Stimulated activated CD4-positive, alpha-beta T cell treated with anti-CD3 and anti-CD28 coated beads, Interleukin-1b, Interleukin-23, amount 100 ng/mL, for 24 hours (primary cell): ENCODE measurements around the gene SERPINE2.
"Not testable (repeated sequence)": the region's sequence is repeated elsewhere in the genome, so short reads cannot be mapped to it uniquely, and the experiment has no call there.

Source experiments
- DNase-seq, 4 experiments: peaks; one replicate each; pipeline ENCODE4 v3.0.0-alpha.2; 2020; ENCODE audit warnings: low read depth in 4 of 4, low spot score in 1 of 4

Gene SERPINE2

DNA sequence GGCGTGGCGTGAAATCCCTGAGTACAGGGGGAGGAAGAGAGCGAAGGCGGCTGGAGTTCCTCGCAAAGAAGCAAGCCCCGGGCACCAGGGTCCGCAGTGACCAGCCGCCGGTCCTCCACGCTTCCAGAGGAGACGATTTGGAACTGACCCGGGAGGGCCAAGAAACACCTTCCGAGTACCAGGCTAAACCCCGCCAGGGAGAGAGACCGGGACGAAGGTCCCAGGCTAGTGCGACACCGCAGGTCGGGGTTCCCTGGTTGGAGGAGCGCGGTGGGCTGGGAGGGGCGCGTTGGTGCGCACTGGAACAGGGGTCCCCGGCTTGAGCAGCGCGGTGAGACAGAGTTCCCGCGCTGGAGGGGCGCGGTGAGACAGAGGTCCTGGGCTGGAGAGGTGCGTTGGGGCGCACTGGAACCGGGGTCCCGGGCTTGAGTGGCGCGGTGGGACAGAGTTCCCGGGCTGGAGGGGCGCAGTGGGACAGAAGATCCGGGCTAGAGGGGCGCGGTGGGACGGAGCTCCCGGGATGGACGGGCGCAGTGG lies 94.9 kb downstream of the SERPINE2 start:
- no peak for DNase-seq

DNA sequence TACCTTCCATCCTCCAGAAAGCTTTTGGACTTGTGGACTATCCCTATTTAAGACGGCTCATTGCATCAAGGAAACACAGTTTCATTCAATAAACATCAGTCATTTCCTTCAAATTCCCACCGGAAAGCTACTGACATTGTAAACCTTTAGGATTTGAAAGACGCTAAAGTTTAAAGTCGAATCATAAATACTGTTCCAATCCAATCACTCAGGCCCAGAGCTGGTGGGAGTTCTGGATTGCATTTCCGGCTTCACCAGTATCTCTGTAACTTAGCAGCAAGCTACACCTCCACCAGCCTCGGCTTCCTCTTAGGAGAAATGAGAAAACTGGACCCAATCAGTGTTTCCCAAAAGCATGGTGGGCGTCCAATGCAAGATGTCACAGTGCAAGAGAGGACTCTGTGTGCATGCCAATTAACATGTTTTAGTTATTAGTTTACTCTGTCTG lies 95.5 kb downstream of the SERPINE2 start:
- DNase-seq, result no peak

DNA sequence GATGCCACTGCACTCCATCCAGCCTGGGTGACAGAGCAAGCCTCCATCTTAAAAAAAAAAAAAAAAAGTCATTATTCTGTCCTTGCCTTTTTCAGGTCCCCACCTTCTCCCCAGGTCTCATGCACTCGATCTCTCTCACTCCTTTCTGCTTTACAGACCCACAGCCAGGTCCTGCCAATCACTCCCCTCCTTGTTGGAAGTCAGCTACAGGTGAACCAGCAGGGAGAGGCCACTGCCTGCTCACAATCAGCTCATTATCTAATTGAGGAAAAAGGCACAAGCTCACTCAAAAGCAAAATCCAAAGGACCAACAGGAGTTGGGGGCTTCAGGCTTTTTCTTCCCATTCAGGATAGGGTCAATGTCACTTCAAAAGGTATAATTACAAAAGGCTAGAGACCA lies 96.0 kb downstream of the SERPINE2 start:
- DNase-seq, result no peak

DNA sequence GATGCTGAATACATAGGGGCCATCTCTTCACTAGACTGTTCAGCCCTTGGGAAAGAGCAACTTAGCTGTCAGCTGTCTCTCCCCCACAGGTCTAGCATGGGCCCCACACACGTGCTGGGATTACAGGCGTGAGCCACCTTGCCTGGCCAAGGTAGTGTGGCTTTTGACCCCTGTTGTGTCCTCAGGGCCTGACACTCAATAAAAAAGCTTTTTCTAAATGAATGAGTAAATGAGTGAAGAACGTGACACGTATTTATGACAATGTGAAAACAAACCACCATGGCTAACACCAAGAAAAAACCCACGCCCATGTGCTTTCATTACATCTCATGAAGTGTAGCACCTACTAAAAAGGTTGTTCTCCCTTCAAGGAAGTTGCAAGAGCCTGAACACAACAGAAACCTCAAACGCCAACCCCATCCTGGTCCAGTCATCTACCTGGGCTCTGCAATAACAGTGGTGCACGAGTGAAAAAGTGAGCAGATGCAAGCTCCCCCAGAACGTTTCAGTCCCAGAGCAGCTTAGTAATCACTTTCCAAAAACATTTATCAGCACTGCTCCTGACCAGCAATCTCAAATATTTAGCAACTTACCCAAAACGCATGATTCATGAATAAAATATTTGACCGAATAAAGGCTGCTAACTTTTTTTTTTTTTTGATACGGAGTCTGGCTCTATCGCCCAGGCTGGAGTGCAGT lies 97.4 kb downstream of the SERPINE2 start:
- DNase-seq, result peak; percentile 37 to 66 (median 53)

DNA sequence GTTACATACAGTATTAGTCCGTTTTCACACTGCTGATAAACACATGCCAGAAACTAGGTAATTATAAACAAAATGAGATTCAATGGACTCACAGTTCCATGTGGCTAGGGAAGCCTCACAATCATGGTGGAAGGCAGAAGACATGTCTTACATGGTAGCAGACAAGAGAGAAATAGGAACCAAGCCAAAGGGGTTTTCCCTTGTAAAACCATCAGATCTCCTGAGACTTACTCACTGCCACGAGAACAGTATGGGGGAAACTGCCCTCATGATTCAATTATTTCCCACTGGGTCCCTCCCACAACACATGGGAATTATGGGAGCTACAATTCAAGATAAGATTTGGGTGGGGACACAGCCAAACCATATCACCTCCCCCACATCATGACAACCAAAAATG lies 99.6 kb downstream of the SERPINE2 start:
- DNase-seq, result not testable (repeated sequence)

DNA sequence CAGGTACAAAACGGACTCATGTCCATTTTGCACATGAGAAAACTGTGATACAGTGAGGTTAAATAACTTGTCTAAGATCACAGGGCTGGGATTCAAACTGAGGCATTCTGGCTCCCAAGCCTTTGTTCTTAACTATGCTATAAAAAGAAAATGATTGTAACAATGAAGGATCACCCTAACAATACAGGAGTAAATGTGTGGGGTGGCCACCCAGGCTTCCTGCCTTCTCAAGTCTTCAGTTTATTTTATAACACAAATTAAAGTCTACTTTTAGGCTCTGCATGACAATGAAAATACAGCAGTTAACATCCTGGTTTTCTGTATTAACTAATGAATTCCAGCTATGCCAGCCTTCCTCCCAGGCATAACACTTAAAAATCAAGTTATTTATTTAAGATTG lies 101.6 kb downstream of the SERPINE2 start:
- no peak for DNase-seq

DNA sequence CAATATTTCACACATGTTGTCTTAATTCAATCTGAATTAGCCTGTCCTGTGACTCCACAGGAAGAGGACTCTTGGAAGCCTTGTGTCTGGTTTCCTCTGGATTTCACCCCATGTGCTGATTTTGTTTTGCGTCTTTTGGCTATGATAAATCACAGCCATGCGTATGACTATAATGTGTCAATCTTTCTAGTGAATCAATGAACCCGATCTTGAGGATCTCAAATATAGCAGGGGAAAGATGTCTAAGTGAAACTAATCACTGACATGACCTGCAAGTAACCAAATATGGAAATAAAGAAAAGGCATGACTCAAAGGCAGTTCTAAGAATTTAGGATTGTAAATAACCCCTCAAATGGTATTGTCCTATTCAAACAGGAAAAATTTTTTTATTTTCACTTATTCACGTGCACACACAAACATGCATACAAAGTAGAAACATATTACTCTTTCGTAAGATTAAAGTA lies 102.2 kb downstream of the SERPINE2 start:
- DNase-seq, result no peak

DNA sequence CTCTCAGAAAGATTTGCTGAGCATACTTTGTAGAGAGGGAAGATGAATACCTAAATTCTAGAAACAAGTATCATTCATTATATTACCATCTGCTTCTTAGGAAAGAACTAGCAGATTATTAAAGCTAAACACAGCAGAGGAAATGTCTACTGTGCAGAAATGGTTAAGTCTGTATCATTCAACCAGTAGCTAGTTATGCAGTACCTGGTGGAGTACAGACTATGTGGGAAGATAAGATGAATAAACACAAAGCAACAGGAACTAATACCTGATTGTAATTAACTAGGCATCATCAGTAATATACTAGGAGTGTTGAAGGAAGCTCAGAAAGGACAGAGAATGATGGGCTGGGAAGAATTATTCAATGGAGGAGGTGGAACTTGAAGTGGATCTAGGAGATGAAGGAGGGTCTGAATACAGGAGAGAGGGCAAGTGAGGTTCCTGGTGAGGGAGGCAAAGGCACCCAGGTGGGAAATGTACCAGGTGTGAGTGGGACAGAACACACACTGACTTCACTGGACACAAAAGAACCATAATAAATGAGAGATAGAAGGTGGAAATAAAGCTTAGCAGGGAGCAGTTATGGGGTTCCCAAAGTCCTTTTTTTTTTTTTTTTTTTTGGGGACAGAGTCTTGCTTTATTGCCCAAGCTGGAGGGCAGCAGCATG lies 103.5 kb downstream of the SERPINE2 start:
- no peak for DNase-seq

DNA sequence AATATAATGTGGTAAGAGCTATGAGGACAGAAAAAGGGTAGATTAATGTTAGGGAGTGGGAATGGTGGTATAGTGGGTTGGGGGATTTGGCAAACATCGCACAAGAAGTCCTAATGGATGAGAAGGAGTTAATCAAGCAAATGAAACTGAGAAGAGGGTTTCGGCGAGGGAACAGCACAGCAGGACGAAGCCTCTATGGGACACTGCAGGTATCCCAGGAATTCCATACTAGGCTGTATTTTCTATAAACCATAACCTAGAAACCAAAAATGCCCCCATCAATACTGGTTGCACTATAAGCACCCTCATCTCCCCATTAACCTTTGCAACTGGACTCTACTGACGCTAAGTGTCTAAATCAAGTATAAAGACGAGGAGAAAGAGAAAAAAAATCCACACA lies 104.2 kb downstream of the SERPINE2 start:
- no peak for DNase-seq

DNA sequence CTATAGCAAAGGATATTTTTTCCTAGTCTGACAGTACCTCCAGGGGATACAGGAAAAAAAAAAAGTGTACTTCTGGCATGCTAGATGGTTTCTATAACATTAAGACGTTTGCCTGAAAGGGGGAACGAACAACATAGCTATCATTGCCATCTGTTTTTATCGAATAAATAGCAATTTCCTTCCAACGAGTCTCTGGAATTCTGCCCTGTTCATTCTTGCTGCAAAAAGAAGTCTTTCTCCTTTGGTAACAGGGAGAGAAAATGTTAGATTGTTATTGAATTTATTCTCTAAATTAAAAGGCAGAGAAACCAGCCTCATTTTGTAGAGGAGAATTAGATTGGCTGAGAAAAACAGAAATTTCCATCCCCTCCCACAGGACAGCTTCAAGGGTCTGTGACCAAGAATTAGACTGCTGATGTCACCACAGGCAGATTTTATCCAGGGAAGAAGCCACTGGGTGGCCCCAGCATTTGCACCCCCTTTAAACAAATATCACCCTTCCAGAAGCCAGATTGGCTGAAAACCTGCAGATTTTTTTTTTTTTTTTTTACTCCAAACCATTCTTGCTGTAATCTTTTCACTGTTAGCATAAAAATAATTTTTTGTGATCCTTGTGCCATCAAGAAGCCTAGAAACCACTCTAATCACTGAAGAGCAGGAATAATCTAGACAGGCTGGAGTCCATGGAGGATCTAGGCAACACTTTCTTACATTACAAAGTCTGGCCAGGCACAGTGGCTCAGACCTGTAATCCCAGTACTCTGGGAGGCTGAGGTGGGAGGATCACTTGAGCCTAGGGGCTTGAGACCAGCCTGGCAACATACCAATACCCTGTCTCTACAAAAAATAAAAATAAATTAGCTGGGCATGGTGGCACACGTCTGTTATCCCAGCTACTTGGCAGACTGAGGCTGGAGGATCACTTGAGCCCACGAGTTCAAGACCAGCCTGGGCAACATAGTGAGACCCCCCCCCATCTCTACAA lies 106.0 kb downstream of the SERPINE2 start:
- DNase-seq, result no peak

DNA sequence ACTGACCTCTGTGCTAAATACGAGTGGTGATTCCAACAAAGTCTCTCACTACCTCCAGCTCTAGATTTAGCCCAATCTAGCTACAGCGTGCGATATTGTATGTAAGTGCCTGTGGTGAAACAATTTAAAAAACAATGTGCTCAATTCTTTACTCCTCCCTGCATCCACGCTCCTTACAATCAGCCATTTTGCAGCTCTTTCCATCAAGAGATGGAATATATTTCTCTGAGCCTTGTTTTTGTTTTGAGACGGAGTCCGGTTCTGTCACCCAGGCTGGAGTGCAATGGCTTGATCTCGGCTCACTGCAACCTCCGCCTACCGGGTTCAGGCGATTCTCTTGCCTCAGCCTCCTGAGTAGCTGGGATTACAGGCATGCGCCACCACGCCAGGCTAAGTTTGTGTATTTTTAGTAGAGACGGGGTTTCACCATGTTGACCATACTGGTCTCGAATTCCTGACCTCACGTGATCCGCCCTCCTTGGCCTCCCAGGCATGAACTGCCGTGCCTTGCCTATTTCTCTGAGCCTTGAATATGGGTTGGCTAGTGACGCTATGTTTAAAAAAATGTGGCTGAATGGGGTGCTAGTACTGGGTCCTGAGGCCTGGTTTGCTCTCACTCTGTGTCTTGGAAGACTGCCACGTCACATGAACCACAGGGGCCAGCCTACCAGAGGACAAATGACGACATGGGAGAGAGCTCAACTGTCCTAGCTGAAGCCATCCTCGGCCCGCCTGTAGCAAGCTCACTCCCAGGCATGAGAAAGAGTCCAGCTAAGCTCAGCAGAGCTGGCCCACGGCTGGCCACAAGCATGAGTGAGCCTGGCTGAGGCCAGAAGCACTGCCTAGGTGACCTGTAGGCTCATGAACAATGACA lies 108.7 kb downstream of the SERPINE2 start:
- no peak for DNase-seq

DNA sequence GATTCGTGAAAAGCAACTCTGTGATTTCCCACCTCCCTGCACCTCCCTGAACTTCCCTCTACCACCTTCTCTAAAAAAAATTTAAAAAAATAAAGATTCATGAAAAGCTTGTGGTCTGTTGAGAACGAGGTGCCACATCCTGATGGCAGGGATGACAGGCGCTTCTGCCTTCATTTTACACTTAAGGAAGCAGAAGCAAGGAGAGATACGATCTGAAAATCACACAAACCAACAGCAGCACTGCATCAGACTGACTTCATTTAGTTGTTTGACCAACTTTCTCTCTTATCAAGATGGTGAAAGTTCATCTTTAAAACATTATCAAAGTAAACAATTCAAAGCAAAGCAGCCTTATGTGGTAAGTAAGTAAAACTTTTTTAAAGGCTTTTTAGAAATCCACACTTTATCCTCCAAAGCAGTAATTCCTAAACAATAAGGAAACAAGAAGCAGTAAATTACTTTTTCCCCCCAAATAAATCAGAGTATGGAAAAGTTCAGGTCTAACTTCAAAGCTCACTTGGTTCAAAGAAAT lies 109.4 kb downstream of the SERPINE2 start:
- DNase-seq, result no peak

DNA sequence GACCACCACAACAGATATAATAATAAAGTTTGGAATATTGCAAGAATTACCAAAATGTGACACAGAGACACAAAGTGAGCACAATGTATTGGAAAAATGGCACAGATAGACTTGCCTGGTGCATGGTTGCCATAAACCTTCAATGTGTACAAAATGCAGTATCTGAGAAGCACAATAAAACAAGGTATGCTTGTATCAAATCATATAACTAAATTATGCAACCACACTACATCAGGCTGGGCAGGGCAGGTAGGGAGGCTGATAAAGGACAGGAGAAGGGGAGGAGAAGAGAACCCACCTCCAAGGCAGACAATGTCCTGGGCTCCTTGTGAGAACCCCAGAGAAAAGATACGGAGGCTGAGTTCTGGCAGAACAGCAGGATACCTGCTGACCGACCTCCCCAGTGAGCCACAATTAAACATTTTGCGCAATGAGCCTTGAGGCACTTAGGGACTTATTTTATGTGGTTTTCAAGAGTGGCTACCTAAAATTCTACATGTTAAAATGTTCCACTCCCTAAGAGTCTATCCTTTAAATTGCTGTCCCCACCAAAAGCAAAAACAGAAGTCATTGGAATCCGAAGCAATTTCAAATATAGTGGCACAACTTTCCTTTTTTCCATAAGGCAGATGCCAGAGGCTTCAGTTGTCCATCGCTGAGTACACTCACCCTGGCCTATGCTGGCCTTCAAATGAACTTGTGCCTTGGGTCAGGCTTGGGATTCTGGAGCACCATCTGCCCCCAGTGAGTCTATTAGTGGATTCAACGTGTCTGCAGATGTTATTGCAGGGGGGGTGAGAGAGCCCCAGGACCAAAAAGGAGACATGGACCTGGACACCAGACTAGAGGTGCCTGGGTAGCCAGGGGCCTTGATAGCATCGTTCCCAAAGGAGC lies 110.7 kb downstream of the SERPINE2 start:
- DNase-seq, result no peak

DNA sequence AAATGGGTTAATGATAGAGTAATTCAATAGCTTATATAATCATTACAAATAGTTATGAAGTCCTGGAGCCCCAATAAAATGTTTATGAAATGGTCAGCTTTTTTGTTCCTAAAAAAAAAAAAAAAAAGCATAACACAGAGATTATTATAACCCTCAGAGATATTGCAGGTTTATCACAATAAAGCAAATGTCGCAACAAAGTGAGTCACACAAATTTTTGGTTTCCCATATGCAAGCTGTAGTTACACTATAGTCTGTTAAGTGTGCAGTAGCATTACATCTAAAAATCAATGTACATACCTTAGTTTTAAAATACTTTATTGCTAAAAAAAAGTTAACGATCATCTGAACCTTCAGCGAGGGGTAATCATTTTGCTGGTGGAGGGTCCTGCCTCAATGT lies 114.0 kb downstream of the SERPINE2 start:
- DNase-seq, result no peak
